Esophagus squamous epithelium (tissue), 4 donors: Measurements from ENCODE around the gene TMC6.

Source experiments
- POLR2A ChIP-seq, 4 donors: fragments of 450-650 bp; IDR thresholded peaks; one replicate each; pipeline ENCODE4 v1.6.1; 2017; ENCODE audit warnings: antibody characterized with exemption in 4 of 4, mild to moderate bottlenecking in 4 of 4, moderate library complexity in 3 of 4
- TF ChIP-seq, protein P1 (sequence below), 6 experiments: fragments of 450-650 bp in 4 of 6; fragments of 200-600 bp in 2 of 6; sonication (generic) in 2 of 6; IDR thresholded peaks; one replicate each; pipeline ENCODE4 v1.5.1; 2016 to 2019; ENCODE audit warnings: antibody characterized with exemption in 6 of 6, mild to moderate bottlenecking in 4 of 6, moderate library complexity in 4 of 6

DNA sequence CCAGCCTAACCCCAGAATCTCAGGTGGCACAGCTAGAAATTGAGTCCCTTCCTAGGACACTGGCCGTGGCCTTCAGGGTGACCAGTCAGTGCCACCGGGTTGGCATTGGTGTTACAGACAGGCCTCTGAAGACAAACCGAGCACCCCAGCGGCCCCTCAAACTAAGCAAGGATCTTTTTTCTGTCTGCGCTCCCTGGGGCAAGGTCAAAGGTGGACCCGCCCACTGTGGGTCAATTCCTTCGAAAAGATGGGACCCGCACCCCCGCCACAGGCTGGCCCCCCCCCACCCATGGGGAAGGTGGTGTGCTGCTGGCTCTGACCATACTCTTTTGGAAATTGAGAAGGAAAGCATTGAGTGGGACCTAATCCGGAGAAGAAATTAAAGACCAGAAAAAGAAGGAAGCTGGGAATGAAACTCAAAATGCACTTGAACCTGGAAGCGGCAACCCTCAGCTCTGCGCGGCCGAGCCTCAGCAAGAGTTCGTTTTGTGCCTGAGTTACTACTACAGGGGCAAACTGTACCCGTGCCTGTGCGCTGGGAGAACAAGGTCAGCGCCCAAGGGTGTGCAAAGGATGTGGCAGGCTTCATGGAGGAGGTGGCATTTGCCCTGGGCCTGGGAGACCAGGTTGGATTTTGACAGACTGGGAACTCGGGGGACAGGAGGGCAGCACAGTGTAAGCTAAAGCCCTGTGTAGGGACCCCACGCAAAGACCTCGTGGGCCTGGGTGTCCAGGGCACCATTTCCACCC lies 20.4 kb downstream of the TMC6 start:
- no peak for TF ChIP-seq POLR2A (IDR thresholded peaks at IDR 0.05)
- TF ChIP-seq, protein P1, sequence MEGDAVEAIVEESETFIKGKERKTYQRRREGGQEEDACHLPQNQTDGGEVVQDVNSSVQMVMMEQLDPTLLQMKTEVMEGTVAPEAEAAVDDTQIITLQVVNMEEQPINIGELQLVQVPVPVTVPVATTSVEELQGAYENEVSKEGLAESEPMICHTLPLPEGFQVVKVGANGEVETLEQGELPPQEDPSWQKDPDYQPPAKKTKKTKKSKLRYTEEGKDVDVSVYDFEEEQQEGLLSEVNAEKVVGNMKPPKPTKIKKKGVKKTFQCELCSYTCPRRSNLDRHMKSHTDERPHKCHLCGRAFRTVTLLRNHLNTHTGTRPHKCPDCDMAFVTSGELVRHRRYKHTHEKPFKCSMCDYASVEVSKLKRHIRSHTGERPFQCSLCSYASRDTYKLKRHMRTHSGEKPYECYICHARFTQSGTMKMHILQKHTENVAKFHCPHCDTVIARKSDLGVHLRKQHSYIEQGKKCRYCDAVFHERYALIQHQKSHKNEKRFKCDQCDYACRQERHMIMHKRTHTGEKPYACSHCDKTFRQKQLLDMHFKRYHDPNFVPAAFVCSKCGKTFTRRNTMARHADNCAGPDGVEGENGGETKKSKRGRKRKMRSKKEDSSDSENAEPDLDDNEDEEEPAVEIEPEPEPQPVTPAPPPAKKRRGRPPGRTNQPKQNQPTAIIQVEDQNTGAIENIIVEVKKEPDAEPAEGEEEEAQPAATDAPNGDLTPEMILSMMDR (IDR thresholded peaks at IDR 0.05): no peak
